GM21825 (cell line): Measurements from ENCODE around the gene C8B.

Experiments
- ATAC-seq: cut with Tn5 transposase; IDR thresholded peaks from one replicate; pipeline ENCODE4 v1.9.1; 2021; ENCODE audit warnings: mild to moderate bottlenecking, moderate library complexity; ENCODE audit not compliant: unreplicated experiment

C8B gene

GRCh38 chr1:56973923-56974742 lies 8.3 kb upstream of the C8B start:
- ATAC-seq = no peak

DNA sequence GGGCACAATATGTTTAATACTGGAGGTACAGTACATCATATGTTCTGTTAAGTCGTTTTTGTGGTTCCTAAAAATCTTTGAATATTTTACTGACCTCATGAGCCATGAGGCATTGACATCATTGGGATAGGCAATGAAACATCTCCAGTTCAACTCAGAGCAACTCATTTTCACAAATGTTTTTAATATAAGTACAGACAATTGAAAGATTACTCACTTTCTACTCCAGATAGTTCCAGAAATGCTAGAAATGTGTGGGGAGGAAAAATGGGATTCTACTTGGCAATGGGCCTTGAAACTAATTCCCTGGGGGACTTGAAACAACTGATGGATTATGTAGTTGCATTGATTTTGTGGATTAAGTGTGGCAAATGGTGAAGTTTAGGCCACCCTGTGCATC lies 7.2 kb upstream of the C8B start:
- ATAC-seq = no peak

DNA sequence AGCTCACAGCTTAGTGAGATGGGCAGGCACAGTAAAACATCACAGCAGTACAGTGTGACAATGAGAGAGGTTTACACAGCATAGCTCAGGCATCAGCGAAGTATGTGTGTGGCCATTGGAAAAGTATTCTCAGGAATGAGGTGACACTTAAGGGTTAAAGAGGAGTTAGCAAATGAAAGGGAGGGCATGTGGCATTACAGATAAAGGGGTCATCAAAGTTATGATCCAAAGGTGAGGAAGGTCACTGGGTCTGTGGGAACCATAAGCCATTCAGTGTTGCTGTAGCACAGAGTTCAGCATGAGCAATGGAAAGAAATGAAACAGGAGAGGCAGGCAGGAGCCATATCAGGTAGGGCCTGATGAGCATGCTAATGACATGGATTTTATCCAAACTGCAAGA lies 4.5 kb upstream of the C8B start:
- no peak for ATAC-seq

DNA sequence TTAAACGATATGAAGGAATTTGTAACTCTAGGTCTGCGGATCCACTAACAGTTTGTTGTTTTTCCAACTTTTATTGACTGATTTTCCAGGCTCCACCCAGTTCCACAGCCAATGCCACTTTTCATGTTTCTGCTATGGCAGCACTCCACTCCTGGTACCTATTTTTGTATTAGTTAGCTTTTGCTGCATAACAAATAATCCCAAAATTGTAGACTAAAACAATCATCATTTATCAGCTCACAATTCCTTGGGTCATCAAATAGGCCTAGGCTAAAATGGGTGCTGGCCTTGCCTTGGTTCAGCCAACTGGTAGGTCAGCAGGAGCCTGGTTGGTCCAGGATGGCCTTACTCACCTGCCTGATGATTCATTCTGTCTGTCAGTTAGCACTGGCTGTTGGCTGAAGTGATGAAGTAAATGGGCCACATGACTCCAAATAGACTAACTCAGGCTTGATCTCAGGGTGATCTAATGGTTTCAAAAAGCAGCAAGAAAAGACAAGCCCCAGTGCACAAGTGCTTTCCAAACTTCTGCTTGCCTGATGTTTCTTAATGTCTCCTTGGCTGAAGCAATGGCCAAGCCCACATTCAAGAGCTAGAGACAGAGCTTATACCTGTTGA lies 3.2 kb upstream of the C8B start:
- no peak for ATAC-seq

- ATAC-seq = no peak
These were observed 2.4 kb upstream of the C8B start for GRCh38 chr1:56967900-56968832.

DNA sequence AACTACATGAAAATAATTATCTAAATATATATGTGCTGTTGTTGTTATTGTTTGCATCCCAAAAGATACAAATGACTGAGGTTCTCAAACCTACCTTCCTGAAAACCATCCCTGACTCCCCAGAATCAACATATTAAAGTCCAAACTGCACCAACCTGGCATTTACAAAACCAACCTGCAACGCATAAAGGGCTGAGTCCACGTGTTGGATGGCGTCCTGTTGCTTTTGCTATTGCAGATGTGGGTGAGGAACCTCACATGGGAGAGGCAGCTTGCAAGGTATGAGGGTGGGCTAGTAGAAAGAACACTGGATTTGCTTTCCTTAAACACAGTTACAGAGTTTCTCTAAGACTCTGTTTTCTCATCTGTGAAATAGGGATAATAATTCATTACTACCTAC lies 1.5 kb upstream of the C8B start:
- ATAC-seq = no peak

DNA sequence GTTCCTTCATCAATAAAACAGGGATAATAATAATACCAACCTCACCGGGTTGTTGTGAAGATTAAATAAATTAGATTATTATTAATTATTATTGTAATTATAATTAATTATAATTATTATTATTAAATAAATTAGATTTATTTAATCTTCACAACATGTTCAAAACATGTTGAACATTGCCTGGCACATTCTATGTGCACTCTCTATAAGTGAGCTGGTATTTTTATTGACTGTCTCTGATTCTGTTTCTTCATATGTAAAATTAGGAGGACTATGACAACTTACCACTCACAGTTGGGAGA lies 834 bp upstream of the C8B start:
- no peak for ATAC-seq

- no peak for ATAC-seq
These were observed 624 bp downstream of the C8B start for GRCh38 chr1:56965191-56965590.

- no peak for ATAC-seq
These were observed 1.3 kb downstream of the C8B start for GRCh38 chr1:56964349-56965017.

DNA sequence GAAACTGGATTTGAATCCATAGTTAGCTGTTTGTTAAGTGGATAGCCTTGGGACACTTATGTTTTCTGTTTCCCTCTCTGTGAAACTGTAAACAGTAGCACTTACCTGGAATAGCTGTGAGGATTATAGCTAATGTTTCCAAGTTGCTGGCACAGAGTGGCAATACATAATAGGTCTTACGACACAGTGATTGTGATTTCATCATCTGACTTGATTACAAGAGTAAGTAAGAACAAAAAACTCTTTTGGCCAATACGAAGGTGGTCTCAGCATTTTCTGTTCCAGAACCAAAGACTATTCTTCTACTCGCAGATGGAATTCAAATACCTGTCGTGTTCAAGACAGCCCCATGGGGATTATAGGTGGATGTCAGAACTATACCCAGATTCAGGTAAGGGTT lies 2.1 kb downstream of the C8B start:
- no peak for ATAC-seq

DNA sequence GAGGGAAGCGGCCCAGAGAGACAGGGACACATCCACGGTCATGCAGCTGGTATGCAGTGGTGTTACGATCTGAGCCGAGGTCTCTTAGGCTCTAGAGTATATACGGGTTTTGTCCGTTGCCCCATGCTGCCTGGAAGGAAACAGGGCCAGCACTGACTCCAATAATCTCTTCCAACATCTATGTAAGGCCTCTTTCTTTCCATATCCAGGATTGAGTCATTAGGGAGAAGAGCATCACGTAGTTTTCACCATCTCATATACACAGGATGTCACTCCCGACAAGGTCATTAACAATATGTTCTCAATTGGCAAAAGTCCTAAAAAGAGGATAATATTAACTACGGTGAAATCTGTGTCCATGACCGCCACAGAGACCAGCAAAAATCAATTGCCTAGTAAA lies 4.4 kb downstream of the C8B start:
- no peak for ATAC-seq

DNA sequence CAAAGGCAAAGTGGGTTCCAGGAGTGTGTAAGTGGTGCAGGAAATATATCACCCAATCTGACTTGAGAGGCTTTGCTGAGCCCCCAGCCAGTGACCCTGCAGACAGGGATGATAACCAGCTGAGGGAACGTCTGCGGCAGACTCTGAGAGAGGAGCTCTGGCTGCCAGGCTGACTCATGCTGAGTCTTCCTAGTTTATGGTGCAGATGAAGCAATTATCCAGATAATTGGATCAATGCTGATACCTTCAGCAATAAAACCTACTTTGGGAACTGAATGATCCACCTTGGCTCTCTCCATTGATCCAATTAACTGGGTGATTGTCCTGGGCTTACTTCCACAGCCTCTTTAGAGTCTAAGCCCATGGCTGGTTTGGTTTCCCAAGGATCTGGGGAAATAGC lies 7.3 kb downstream of the C8B start:
- no peak for ATAC-seq

DNA sequence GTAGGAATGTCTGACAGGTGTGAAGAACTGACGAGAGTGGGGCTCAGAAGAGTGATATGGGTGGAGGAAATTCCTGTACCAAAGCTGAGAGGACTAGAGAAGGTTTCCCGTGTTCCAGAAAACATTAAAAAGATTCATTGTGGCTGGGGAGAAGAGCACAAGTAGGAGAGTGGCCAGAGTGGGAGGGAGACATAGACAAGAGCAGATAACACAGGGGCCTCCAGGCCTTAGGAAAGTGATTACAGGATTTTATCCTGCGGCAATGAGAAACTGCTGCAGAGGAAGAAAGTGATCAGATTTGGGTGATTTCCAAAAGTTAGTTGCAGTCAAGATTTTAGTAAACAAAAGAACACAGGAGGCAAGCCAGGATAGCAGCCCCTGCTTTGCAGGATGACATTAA lies 7.9 kb downstream of the C8B start:
- ATAC-seq = no peak

DNA sequence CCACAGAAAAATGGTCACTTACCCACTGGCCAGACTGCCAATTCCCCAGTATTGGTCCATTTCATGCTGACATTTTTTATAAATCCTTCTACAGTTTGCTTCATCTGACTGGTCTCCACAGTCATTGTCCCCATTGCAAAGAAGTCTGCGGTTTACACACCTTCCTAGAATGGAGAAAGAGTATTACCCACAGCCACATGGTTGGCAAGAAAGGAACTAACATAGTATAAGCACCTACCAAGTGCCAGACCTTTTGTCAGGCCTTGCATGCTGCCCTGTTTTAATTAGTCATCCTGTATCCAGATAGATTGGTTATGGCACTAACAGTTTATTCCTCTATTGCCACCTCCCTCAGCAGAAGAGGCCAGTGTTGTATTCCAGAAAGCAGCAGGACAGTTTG lies 11.2 kb downstream of the C8B start:
- ATAC-seq = no peak

- no peak for ATAC-seq
These were observed 12.4 kb downstream of the C8B start for GRCh38 chr1:56953386-56953785.

- no peak for ATAC-seq
These were observed 13.3 kb downstream of the C8B start for GRCh38 chr1:56952501-56952900.

- ATAC-seq = no peak
These were observed 17.3 kb downstream of the C8B start for GRCh38 chr1:56948403-56949023.

DNA sequence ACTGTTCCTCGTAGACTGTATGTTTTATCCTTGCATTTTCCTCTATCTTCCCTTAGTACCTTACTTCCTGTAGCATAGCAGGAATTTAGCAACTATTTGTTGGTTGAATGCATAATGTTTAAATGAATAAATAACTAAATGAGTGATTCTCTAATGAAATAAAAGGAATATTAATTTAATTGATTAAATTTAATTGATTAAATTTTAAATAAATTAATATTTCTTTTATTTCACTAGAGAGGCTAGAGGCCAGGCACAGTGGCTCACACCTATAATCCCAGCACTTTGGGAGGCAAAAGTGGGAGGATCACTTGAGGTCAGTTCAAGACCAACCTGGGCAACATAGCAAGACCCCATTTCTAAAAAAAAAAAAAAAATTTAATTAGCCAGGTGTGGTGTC lies 25.8 kb downstream of the C8B start:
- no peak for ATAC-seq

DNA sequence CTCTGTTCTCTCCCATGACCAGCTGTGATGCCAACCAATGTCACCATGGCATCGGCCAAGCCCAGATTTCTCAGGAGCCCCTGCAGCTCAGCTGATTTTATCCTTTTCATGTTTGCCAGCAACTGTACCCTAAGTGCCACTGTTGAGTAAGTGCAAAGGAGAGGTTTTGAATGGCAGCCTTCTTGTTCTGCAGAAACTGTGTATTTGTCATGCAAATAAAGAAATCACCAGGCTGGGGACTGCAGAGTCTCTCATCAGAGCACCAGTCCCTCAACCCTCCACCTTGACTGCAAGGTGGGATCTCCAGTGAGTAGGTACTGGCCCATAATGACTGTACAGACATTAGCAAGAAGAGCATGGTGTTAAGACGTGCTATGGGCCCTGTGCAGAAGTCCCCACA lies 26.6 kb downstream of the C8B start:
- no peak for ATAC-seq

- ATAC-seq = no peak
These were observed 27.2 kb downstream of the C8B start for GRCh38 chr1:56938646-56939045.
